HCT116 (cell line): Measurements from ENCODE around the gene LDLRAD4. TPM values are rescaled to one million over a fixed set of nuclear protein-coding genes. Genes with fewer than 3 reads are reported as not detected.

Source experiments
- ATAC-seq: fragments of 200-7000 bp; cut with Tn5 transposase; 2 replicates; pipeline ENCODE4 v1.9.1; 2020; ENCODE audit warnings: mild to moderate bottlenecking, moderate library complexity
- BruUV-seq: library from RNA; stranded (reverse); fragments of 400-500 nt; replicated peaks from 2 replicates; lab custom pipeline; 2021; lab: Mats Ljungman, UMichigan
- CTCF ChIA-PET: fragments of 300-600 bp; sonication (Branson Sonifier 250); formaldehyde crosslinking; loops from one replicate; lab custom pipeline; 2021; ENCODE audit warnings: antibody characterized with exemption; lab: Charles Lee
- POLR2A ChIA-PET: fragments of 300-600, 350-600 bp; sonication (Branson Sonifier 250); formaldehyde crosslinking; loops from one replicate; lab custom pipeline; 2021; ENCODE audit warnings: antibody characterized with exemption; lab: Charles Lee
- RAD21 ChIA-PET, 2 experiments: fragments of 300-600 bp; sonication (Branson Sonifier 250); formaldehyde crosslinking; loops; one replicate each; lab custom pipeline; 2023; ENCODE audit warnings: low total read pairs in 2 of 2; ENCODE audit not compliant: uncharacterized antibody in 2 of 2, unreplicated experiment in 2 of 2, low non-redundant PET in 1 of 2; lab: Charles Lee
- DNase-seq: peaks from one replicate; pipeline ENCODE4 v3.0.0-alpha.2; 2010; ENCODE audit warnings: low read depth, low spot score
- H2AFZ ChIP-seq: fragments of 200-600 bp; shearing (Covaris generic), sonication (generic); 2 replicates; pipeline ENCODE4 v1.6.1; 2017; ENCODE audit warnings: low read depth, mixed run types, mixed read lengths, antibody characterized with exemption, low read length; ENCODE audit not compliant: poor library complexity, severe bottlenecking
- H3K27ac ChIP-seq: 2 replicates; pipeline ENCODE4 v1.5.1; 2012; ENCODE audit warnings: low read depth, low read length
- H3K27me3 ChIP-seq: fragments of 200-600 bp; sonication (generic); 2 replicates; pipeline ENCODE4 v1.6.1; 2016; ENCODE audit warnings: mixed run types, low read length, mixed read lengths; ENCODE audit not compliant: insufficient read depth
- H3K36me3 ChIP-seq, 2 experiments: fragments of 200-500 bp in 1 of 2; fragments of 200-600 bp in 1 of 2; sonication (Bioruptor generic) in 1 of 2; sonication (generic) in 1 of 2; 2 replicates each; pipeline versions ENCODE4 v1.5.1 to v1.6.1; 2014 to 2016; ENCODE audit warnings: low read length in 2 of 2, inconsistent platforms in 1 of 2, mixed read lengths in 1 of 2, mixed run types in 1 of 2; ENCODE audit not compliant: insufficient read depth in 2 of 2, control insufficient read depth in 1 of 2
- H3K4me1 ChIP-seq, 2 experiments: fragments of 200-600 bp in 1 of 2; sonication (generic) in 1 of 2; 2 replicates each; pipeline versions ENCODE4 v1.5.1 to v1.6.1; 2012 to 2017; ENCODE audit warnings: low read length in 2 of 2, inconsistent platforms in 1 of 2, mild to moderate bottlenecking in 1 of 2, mixed read lengths in 1 of 2, mixed run types in 1 of 2, moderate library complexity in 1 of 2; ENCODE audit not compliant: insufficient read depth in 2 of 2, control insufficient read depth in 1 of 2
- H3K4me2 ChIP-seq: fragments of 200-600 bp; sonication (generic); 2 replicates; pipeline ENCODE4 v1.6.1; 2017; ENCODE audit warnings: mixed run types, low read length, mixed read lengths
- H3K4me3 ChIP-seq, 2 experiments: fragments of 200-600 bp in 1 of 2; sonication (generic) in 1 of 2; replicated peaks in 1 of 2; 2 replicates each; pipeline ENCODE4 v1.5.1; 2011 to 2016; ENCODE audit warnings: low read length in 2 of 2, control low read depth in 1 of 2, low read depth in 1 of 2, mild to moderate bottlenecking in 1 of 2, mixed read lengths in 1 of 2, mixed run types in 1 of 2
- H3K79me2 ChIP-seq: fragments of 200-600 bp; sonication (generic); 2 replicates; pipeline ENCODE4 v1.6.1; 2017; ENCODE audit warnings: mild to moderate bottlenecking, mixed run types, low read length, moderate library complexity, mixed read lengths; ENCODE audit not compliant: insufficient read depth
- H3K9ac ChIP-seq: fragments of 200-600 bp; sonication (generic); 2 replicates; pipeline ENCODE4 v1.6.1; 2016; ENCODE audit warnings: low read length, mixed read lengths
- H3K9me2 ChIP-seq: fragments of 200-600 bp; sonication (generic), shearing (Covaris generic); 2 replicates; pipeline ENCODE4 v1.6.1; 2017; ENCODE audit warnings: mixed run types, mild to moderate bottlenecking, moderate library complexity; ENCODE audit not compliant: insufficient read depth
- H3K9me3 ChIP-seq, 2 experiments: fragments of 200-500 bp in 1 of 2; fragments of 200-600 bp in 1 of 2; sonication (Bioruptor generic) in 1 of 2; sonication (generic) in 1 of 2; 2 replicates each; pipeline ENCODE4 v1.6.1; 2014 to 2017; ENCODE audit warnings: low read length in 2 of 2, mixed read lengths in 2 of 2, inconsistent platforms in 1 of 2, low read depth in 1 of 2, mild to moderate bottlenecking in 1 of 2, mixed run types in 1 of 2, moderate library complexity in 1 of 2; ENCODE audit not compliant: control insufficient read depth in 1 of 2, insufficient read depth in 1 of 2
- H4K20me1 ChIP-seq: fragments of 200-600 bp; sonication (generic), shearing (Covaris generic); 2 replicates; pipeline ENCODE4 v1.6.1; 2017; ENCODE audit warnings: mixed run types, mild to moderate bottlenecking, moderate library complexity; ENCODE audit not compliant: insufficient read depth
- CEBPB ChIP-seq: IDR thresholded peaks from 2 replicates; pipeline ENCODE4 v1.6.1; 2012; ENCODE audit warnings: low read depth
- EGR1 ChIP-seq: IDR thresholded peaks from 2 replicates; pipeline ENCODE4 v1.6.1; 2012; ENCODE audit warnings: low read depth
- EZH2 ChIP-seq: fragments of 200-600 bp; sonication (generic); IDR thresholded peaks from 2 replicates; pipeline ENCODE4 v1.6.1; 2017; ENCODE audit warnings: antibody characterized with exemption, mixed run types
- POLR2A ChIP-seq: IDR thresholded peaks from 2 replicates; pipeline ENCODE4 v1.7.0; 2011; ENCODE audit warnings: borderline replicate concordance; ENCODE audit not compliant: insufficient read depth, insufficient read length; ENCODE audit errors: extremely low read depth
- POLR2AphosphoS5 ChIP-seq: IDR thresholded peaks from 2 replicates; pipeline ENCODE4 v1.6.1; 2011; ENCODE audit warnings: mild to moderate bottlenecking, low read depth, low read length, moderate library complexity
- RAD21 ChIP-seq: IDR thresholded peaks from 2 replicates; pipeline ENCODE4 v1.6.1; 2012; ENCODE audit warnings: low read depth, mild to moderate bottlenecking
- SIN3A ChIP-seq: IDR thresholded peaks from 2 replicates; pipeline ENCODE4 v1.6.1; 2012; ENCODE audit warnings: low read depth
- SRF ChIP-seq: IDR thresholded peaks from 2 replicates; pipeline ENCODE4 v1.6.1; 2012; ENCODE audit warnings: low read depth
- ZBTB33 ChIP-seq: IDR thresholded peaks from 2 replicates; pipeline ENCODE4 v1.6.1; 2011; ENCODE audit warnings: mild to moderate bottlenecking, low read length, moderate library complexity; ENCODE audit not compliant: insufficient replicate concordance; ENCODE audit errors: extremely low read depth
- ZFX ChIP-seq: fragments of 450-650 bp; IDR thresholded peaks from 2 replicates; pipeline ENCODE4 v1.6.1; 2017
- intact Hi-C: fragments of 100-400 bp; cut with micrococcal nuclease; formaldehyde crosslinking; loops from 2 replicates; pipeline ENCODE4 v1.10.0; 2022
- total RNA-seq: library from RNA; stranded (reverse); gene quantifications from one replicate; pipeline ENCODE4 v1.2.1, GENCODE V29; 2021; ENCODE audit not compliant: unreplicated experiment

Gene LDLRAD4
- total RNA-seq, 1 experiment from 2014 or later = 1.2 TPM

- CTCF ChIA-PET = no interaction called here
These were observed 366.3 kb downstream of the LDLRAD4 start for GRCh38 chr18:13584825-13585224.

More at GRCh38 chr18:13584825-13585224, 366.3 kb downstream of the LDLRAD4 start:
- Histone ChIP-seq H3K27me3 (no peaks in the 10 kb centered on the region), H3K79me2 (no peaks in the 10 kb centered on the region), H3K9ac (no peak overlapping the region), H3K27ac (no peak overlapping the region), H3K36me3 (no peaks in the 10 kb centered on the region), H3K9me3 (no peaks in the 10 kb centered on the region), H2AFZ (no peak overlapping the region), H4K20me1 (no peaks in the 10 kb centered on the region), H3K4me2 (no peak overlapping the region), H3K9me2 (no peaks in the 10 kb centered on the region), H3K4me3 (no peak overlapping the region), H3K4me1 (no peaks in the 10 kb centered on the region)
- intact Hi-C loops = no loop called here
- RAD21 ChIA-PET = no interaction called here
- no TSS peak for BruUV-seq
- ATAC-seq (no peak), DNase-seq (no peak)
- POLR2A ChIA-PET = no interaction called here
- TF ChIP-seq ZFX (no peak), SIN3A (no peak), EGR1 (no peak), CEBPB (no peak), RAD21 (no peak), ZBTB33 (no peak), EZH2 (no peak), POLR2A (no peak), SRF (no peak), POLR2AphosphoS5 (no peak)
